GM15510 (cell line): ENCODE measurements around the gene PPP2R2D.

Experiments
- POLR2A ChIP-seq: IDR thresholded peaks from 3 replicates; pipeline ENCODE4 v1.6.1; 2011; ENCODE audit warnings: borderline replicate concordance; ENCODE audit not compliant: insufficient read length; ENCODE audit errors: extremely low read depth

PPP2R2D gene

GRCh38 chr10:131900350-131901152, at the start of gene PPP2R2D:
Gene PPP2R2D, plus strand, starts transcription at chr10:131901008. Its CDS starts 141 bp downstream, at chr10:131901149.
- peak; percentile 63 for TF ChIP-seq POLR2A

- TF ChIP-seq POLR2A = no peak
These were observed 49.5 kb upstream of the PPP2R2D start for GRCh38 chr10:131851346-131851745.

- TF ChIP-seq POLR2A = no peak
These were observed 48.5 kb upstream of the PPP2R2D start for GRCh38 chr10:131852176-131852822.

- TF ChIP-seq POLR2A = no peak
These were observed 47.8 kb upstream of the PPP2R2D start for GRCh38 chr10:131852823-131853609.

GRCh38 chr10:131853610-131853964, 47.2 kb upstream of the PPP2R2D start:
- TF ChIP-seq POLR2A = no peak

- no peak for TF ChIP-seq POLR2A
These were observed 46.1 kb upstream of the PPP2R2D start for GRCh38 chr10:131854579-131855335.

- no peak for TF ChIP-seq POLR2A
These were observed 45.1 kb upstream of the PPP2R2D start for GRCh38 chr10:131855461-131856401.

- TF ChIP-seq POLR2A = no peak
These were observed 44.2 kb upstream of the PPP2R2D start for GRCh38 chr10:131856441-131857094.

- no peak for TF ChIP-seq POLR2A
These were observed 43.4 kb upstream of the PPP2R2D start for GRCh38 chr10:131857156-131858117.

- TF ChIP-seq POLR2A = no peak
These were observed 42.7 kb upstream of the PPP2R2D start for GRCh38 chr10:131858118-131858515.

GRCh38 chr10:131858583-131859340, 42.0 kb upstream of the PPP2R2D start:
- TF ChIP-seq POLR2A = no peak

GRCh38 chr10:131859341-131860020, 41.3 kb upstream of the PPP2R2D start:
- no peak for TF ChIP-seq POLR2A
